K562 (cell line): ENCODE results near the gene CACYBP. TPM values are rescaled to one million over a fixed set of nuclear protein-coding genes. Genes with fewer than 3 reads are reported as not detected.

Source experiments
- FOSL1 ChIP-seq: fragments of 200-800 bp; sonication (Bioruptor generic); conservative IDR thresholded peaks from 2 replicates; pipeline ENCODE4 v1.6.1; 2016; ENCODE audit warnings: missing genetic modification characterization, missing compliant biosample characterization
- HLTF ChIP-seq: fragments of 450-650 bp; IDR thresholded peaks from 2 replicates; pipeline ENCODE4 v1.6.1; 2016
- LARP7 ChIP-seq: fragments of 450-650 bp; IDR thresholded peaks from 2 replicates; pipeline ENCODE4 v1.6.1; 2016
- MAFG ChIP-seq: fragments of 450-650 bp; conservative IDR thresholded peaks from 2 replicates; pipeline ENCODE4 v1.6.1; 2016; ENCODE audit warnings: missing genetic modification characterization, missing compliant biosample characterization
- SMAD2 ChIP-seq: fragments of 150-350 bp; IDR thresholded peaks from 2 replicates; pipeline ENCODE4 v1.6.1; 2014; ENCODE audit warnings: low read depth, mild to moderate bottlenecking, low read length
- SMARCA5 ChIP-seq: fragments of 450-650 bp; IDR thresholded peaks from 2 replicates; pipeline ENCODE4 v1.6.1; 2016
- SREBF2 ChIP-seq: sonication (generic); formaldehyde crosslinking; IDR thresholded peaks from 2 replicates; pipeline ENCODE4 v1.4.0; 2020; ENCODE audit warnings: mild to moderate bottlenecking, missing genetic modification reagents
- TBP ChIP-seq: optimal IDR thresholded peaks from 2 replicates; pipeline ENCODE3; 2011; ENCODE audit warnings: low read depth, low read length, improper control_type of control experiment
- TRIM28 ChIP-seq: fragments of 450-650 bp; IDR thresholded peaks from 2 replicates; pipeline ENCODE4 v1.6.1; 2017
- ZNF780A ChIP-seq: fragments of 250-450 bp; sonication (Bioruptor Pico); IDR thresholded peaks from 2 replicates; pipeline ENCODE4 v1.5.0; 2021; ENCODE audit warnings: mild to moderate bottlenecking
- polyA plus RNA-seq, 8 experiments: library from polyadenylated mRNA; depleted of rRNA in 4 of 8; stranded (reverse) in 5 of 8; unstranded in 3 of 8; fragments of >200 nt; fragmentation: Nextera tagmentation in 2 of 8; fragmentation: Illumina TruSeq in 1 of 8; extraction: Ambion mirVana in 2 of 8; extraction: Trizol in 1 of 8; gene quantifications; 2 replicates each; pipeline versions ENCODE4 v1.2.1 to v1.2.3, GENCODE V29; 2011 to 2014; ENCODE audit warnings: inconsistent platforms in 1 of 8, missing spikeins in 1 of 8
- total RNA-seq, 7 experiments: library from RNA; depleted of rRNA in 6 of 7; stranded (reverse); fragments of >200 nt in 6 of 7; fragmentation: Illumina TruSeq in 2 of 7; extraction: Trizol in 2 of 7; gene quantifications; 2 replicates each; pipeline versions ENCODE4 v1.2.1 to v1.2.3, GENCODE V29; 2011 to 2021; ENCODE audit warnings: low replicate concordance in 1 of 7
- TF ChIP-seq, protein P1 (sequence below): fragments of 450-650 bp; IDR thresholded peaks from 2 replicates; pipeline ENCODE4 v1.6.1; 2016
- TF ChIP-seq, protein P2 (sequence below): fragments of 250-450 bp; sonication (Bioruptor Pico); IDR thresholded peaks from 2 replicates; pipeline ENCODE4 v1.9.0; 2021; ENCODE audit warnings: mild to moderate bottlenecking
- TF ChIP-seq, protein P3 (sequence below): sonication (generic); formaldehyde crosslinking; IDR thresholded peaks from 2 replicates; pipeline ENCODE4 v1.8.0; 2022; ENCODE audit warnings: mild to moderate bottlenecking, missing genetic modification reagents
- TF ChIP-seq, protein P4 (sequence below): fragments of 450-650 bp; IDR thresholded peaks from 2 replicates; pipeline ENCODE4 v1.7.0; 2016; ENCODE audit warnings: borderline replicate concordance

CACYBP gene
- total and polyA plus RNA-seq, 9 of the 15 experiments (the other 6 are each of a cell fraction or from before 2014, with no cell fraction given): 147 to 1,576 (median 488) TPM

DNA sequence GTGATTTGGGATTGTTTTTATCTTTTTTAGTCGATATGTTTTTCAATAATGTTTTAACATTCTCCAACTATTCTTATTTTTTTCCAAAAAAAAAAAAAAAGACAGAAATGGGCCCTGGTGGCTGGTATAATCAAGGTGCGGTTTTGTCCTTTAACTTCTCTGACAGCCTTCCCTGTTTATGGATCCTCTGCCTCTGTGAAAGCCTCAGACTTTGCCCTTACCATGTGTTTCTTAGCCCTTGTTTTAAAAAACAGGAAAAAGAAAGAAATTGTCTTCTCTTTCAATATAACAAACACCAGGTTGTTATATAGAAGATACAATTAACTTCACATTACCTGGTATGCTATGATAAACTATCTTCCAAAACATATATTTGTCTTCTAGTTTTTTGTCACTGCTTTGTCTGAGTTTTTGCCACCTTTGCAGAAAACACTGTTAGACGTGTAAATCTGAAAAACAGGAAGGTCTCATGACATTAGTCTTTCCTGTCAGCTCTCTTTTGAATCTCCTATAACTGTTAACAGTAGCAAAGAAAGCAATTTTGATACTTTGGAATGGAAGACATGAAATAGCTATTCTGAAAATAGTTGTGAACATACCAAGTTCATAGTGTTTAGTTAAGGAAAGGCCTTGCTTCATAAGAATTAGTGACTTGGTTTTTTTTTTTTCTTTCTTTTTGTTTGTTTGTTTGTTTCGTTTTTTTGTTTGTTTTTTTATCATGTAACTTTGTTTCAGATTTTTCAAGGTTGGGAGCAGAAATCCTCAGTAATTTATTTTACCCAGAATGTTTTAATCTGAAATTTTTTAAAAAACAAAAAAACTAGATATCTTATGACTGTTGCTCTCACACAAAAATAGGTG is 31.7 kb upstream of the CACYBP start (continued):
- TF ChIP-seq HLTF (0 out of 2 replicates have a peak, but pooled peaks have one; percentile 45), SREBF2 (CRISPR knock-in tag) (no peak), MAFG (peak; percentile 41; the same call in 1 of the 2 replicates), TBP (no peak), LARP7 (peak; percentile 48; the same call in 1 of the 2 replicates), FOSL1 (tag) (no peak), TRIM28 (no peak), SMARCA5 (peak; percentile 51; the same call in 1 of the 2 replicates), ZNF780A (CRISPR knock-in tag) (no peak), SMAD2 (no peak)
- TF ChIP-seq, protein P1, sequence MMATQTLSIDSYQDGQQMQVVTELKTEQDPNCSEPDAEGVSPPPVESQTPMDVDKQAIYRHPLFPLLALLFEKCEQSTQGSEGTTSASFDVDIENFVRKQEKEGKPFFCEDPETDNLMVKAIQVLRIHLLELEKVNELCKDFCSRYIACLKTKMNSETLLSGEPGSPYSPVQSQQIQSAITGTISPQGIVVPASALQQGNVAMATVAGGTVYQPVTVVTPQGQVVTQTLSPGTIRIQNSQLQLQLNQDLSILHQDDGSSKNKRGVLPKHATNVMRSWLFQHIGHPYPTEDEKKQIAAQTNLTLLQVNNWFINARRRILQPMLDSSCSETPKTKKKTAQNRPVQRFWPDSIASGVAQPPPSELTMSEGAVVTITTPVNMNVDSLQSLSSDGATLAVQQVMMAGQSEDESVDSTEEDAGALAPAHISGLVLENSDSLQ: peak; percentile 16; the same call in 1 of the 2 replicates
- TF ChIP-seq, protein P2, sequence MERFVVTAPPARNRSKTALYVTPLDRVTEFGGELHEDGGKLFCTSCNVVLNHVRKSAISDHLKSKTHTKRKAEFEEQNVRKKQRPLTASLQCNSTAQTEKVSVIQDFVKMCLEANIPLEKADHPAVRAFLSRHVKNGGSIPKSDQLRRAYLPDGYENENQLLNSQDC (CRISPR knock-in tag): no peak
- TF ChIP-seq, protein P3, sequence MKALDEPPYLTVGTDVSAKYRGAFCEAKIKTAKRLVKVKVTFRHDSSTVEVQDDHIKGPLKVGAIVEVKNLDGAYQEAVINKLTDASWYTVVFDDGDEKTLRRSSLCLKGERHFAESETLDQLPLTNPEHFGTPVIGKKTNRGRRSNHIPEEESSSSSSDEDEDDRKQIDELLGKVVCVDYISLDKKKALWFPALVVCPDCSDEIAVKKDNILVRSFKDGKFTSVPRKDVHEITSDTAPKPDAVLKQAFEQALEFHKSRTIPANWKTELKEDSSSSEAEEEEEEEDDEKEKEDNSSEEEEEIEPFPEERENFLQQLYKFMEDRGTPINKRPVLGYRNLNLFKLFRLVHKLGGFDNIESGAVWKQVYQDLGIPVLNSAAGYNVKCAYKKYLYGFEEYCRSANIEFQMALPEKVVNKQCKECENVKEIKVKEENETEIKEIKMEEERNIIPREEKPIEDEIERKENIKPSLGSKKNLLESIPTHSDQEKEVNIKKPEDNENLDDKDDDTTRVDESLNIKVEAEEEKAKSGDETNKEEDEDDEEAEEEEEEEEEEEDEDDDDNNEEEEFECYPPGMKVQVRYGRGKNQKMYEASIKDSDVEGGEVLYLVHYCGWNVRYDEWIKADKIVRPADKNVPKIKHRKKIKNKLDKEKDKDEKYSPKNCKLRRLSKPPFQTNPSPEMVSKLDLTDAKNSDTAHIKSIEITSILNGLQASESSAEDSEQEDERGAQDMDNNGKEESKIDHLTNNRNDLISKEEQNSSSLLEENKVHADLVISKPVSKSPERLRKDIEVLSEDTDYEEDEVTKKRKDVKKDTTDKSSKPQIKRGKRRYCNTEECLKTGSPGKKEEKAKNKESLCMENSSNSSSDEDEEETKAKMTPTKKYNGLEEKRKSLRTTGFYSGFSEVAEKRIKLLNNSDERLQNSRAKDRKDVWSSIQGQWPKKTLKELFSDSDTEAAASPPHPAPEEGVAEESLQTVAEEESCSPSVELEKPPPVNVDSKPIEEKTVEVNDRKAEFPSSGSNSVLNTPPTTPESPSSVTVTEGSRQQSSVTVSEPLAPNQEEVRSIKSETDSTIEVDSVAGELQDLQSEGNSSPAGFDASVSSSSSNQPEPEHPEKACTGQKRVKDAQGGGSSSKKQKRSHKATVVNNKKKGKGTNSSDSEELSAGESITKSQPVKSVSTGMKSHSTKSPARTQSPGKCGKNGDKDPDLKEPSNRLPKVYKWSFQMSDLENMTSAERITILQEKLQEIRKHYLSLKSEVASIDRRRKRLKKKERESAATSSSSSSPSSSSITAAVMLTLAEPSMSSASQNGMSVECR: no peak
- TF ChIP-seq, protein P4, sequence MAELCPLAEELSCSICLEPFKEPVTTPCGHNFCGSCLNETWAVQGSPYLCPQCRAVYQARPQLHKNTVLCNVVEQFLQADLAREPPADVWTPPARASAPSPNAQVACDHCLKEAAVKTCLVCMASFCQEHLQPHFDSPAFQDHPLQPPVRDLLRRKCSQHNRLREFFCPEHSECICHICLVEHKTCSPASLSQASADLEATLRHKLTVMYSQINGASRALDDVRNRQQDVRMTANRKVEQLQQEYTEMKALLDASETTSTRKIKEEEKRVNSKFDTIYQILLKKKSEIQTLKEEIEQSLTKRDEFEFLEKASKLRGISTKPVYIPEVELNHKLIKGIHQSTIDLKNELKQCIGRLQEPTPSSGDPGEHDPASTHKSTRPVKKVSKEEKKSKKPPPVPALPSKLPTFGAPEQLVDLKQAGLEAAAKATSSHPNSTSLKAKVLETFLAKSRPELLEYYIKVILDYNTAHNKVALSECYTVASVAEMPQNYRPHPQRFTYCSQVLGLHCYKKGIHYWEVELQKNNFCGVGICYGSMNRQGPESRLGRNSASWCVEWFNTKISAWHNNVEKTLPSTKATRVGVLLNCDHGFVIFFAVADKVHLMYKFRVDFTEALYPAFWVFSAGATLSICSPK: 0 out of 2 replicates have a peak, but pooled peaks have one; percentile 62
